HG02642 (cell line): ENCODE measurements around the gene ELANE.

ENCODE experiments used
- ATAC-seq: cut with Tn5 transposase; IDR thresholded peaks from one replicate; pipeline ENCODE4 v1.9.1; 2021; ENCODE audit warnings: mild to moderate bottlenecking; ENCODE audit not compliant: unreplicated experiment, poor library complexity

Gene ELANE

DNA sequence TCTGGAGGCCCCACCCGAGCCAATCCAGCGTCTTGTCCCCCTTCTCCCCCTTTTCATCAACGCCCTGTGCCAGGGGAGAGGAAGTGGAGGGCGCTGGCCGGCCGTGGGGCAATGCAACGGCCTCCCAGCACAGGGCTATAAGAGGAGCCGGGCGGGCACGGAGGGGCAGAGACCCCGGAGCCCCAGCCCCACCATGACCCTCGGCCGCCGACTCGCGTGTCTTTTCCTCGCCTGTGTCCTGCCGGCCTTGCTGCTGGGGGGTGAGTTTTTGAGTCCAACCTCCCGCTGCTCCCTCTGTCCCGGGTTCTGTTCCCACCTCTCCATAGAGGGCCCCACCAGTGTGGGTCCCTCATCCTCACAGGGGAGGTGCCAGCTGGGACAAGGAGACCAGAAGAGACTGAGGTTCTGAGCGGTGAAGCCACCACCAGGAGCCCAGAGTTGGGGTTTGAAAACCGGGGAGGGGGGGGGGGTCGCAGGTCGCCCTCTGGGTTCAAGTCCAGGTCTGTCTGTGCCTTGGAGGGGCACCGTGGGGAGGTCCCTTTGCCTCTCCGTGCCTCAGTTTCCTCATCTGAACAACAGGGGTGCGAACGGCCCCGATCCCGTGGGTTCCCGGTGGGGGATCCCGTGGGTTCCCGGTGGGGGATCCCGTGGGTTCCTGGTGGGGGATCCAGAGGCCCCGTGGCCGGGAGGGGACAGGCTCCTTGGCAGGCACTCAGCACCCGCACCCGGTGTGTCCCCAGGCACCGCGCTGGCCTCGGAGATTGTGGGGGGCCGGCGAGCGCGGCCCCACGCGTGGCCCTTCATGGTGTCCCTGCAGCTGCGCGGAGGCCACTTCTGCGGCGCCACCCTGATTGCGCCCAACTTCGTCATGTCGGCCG, at the start of gene ELANE:
Gene ELANE (plus strand): TSS at position 168 of the 878 bp plus-strand sequence. CDS start 26 bp downstream, at position 194.
- ATAC-seq = no peak

DNA sequence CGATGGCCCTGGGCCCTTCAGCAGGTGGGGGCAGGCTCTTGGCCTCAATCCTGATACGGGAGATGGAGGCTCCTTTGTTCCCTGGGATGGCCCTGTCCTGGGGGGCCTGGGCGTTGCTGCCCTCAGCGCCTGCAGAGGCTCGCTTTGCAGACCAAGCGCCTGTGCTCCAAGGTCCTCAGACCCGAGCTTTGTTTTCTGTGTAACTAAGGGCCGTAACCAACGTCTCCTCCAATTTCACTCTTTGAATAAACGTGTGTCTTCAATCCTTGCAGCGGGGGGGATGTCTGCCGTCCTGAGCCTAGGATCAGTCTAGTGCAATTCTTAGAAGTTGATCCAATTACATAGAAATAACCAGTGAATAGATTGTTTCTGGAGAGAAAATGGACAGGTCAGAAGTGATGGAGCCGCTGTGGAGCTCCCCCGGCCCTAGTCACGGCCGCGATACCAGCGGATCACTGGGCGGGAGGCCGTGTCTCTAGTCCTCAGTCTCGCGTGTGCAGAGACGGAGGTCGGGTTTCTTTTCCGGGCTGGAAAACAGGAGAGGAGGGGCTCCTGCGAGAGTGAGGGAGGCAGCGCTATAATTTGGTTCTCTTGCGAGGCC, 49.5 kb upstream of the ELANE start:
- no peak for ATAC-seq

- ATAC-seq = no peak
Measured at GRCh38 chr19:803099-803561, 49.0 kb upstream of the ELANE start.

GRCh38 chr19:803686-804418, 48.3 kb upstream of the ELANE start:
- no peak for ATAC-seq

DNA sequence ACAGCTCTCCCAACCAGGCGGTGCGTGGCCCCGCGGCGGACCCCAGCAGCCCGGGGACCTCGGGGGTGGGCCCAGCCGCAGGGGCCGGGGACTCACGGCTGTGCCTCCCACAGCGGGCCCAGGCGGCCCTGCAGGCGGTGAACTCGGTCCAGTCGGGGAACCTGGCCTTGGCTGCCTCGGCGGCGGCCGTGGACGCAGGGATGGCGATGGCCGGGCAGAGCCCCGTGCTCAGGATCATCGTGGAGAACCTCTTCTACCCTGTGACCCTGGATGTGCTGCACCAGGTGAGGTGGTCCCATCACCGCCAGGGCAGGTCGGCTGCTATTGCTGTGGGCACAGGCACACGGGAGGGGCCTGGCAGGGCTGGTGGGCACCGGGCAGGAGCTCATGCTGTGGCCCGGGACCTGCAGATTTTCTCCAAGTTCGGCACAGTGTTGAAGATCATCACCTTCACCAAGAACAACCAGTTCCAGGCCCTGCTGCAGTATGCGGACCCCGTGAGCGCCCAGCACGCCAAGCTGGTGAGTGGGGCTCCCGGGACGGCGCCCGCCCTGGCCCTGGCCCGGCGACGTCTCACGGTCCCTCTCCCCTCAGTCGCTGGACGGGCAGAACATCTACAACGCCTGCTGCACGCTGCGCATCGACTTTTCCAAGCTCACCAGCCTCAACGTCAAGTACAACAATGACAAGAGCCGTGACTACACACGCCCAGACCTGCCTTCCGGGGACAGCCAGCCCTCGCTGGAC, 47.5 kb upstream of the ELANE start:
- no peak for ATAC-seq

DNA sequence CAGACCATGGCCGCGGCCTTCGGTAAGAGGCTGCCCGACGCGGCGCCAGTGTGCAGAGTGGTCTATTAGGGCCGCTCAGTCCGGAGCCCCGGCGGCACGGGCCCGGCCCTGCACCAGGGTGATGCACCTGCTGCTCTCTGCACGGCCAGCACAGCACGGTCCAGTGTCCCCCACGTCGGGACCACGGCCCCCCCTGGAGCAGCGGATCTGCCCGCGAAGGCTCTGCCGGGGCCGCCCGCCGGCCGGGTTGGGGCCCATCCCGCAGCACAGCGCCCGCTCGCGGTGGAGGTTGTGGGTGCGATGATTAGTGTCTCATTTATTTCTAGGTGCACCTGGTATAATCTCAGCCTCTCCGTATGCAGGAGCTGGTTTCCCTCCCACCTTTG, 46.9 kb upstream of the ELANE start:
- ATAC-seq = no peak

DNA sequence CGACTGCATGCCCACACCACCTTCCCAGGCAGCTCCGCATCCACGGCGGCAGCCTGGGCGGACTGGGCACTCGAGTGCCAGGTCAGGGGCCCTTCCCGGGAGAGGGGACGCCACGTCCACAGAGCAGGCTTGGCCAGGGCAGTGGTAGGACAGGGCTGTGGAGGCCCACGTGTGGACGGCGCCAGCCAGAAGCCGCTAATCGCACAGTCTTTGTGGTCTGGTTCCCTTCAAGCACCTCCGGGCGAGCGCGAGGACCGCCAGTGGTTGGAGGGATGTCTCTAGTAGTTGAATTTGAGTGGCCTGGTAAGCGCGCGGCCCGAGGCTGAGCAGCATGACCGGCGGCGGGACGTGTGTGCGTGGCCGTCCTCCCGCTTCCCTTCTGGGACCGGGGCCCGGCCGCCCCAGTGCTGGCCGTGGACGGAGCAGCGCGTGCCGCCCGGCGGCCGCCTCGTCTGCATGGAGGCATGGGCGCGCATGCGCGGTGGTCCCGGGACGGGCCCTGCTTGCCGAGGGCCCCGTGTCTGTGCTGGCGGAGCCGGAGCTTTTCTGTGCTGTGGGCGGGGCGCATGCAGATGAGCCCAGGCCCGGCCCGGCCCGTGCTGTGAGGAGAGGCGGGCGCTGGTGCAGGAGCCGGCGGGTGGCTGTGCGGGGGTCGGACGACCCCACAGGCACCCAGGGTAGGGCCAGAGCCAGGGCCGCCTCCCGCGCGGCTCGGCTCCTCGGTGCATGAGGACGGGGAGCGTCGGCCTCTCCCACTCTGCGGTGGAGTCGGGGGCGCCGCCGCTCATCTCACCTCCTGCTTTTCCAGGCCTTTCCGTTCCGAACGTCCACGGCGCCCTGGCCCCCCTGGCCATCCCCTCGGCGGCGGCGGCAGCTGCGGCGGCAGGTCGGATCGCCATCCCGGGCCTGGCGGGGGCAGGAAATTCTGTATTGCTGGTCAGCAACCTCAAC, 46.2 kb upstream of the ELANE start:
- ATAC-seq = no peak

DNA sequence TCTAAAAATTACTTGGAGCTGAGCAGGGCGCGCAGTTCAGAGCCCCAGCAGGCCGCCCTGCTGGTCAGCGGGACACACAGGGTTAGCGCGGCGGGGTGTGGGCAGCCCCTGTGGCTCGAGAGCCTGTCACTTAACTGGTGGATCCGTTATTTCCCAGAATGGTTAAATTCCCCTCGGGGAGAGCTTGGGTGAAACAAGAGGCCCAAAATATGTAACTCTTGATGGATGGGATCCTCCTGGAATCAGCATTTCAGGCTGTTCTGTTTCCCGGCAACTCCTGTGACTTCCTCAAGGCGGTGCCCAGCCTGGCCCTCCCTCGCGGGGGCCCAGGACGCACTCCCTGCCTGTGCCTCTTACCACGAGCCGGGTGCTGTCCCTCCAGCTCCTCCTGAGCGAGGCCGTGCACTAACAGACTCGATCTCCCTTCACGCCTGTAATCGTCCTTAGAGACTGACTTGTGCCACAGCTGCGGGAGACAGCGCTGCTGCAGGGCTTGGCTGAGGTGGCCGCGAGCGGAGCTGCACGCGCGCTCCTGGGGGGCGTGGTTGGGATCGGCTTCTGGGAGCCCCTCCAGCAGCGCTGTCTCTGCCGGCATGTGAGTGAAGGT, 45.2 kb upstream of the ELANE start:
- ATAC-seq = no peak

DNA sequence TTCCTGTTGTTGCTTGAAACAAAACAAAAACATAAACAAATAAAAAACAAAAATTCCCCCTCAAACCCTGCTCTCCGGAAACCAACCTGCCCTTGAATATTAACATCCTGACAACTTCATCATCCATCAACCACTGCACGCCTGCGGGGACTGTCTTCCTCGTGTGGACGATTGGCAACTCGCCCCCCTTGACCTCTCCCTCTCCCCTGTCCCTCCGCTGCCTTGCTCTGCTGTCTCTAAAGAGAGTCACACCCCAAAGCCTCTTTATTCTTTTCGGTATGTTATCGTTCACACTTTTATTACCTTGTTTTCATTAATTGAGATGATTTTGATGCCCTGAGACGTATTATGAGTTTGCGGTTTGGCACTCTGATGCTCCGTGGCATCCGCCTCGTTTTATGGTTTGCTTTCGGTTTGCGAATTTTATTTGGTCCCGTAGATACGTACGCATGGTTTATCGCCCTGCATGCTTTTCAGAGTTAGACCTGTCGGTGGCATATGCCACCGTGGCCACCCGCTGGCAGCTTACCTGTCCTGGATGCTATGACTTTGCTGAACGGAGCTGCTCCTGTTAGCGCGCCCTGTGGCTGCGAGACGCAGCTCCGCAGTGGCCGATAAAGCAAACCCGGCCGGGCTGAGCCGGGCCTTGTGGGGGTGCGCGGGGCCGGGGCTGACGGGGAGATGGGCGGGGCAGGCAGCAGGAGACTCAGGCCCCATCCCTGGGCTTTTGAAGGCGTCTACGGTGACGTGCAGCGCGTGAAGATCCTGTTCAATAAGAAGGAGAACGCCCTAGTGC, 44.3 kb upstream of the ELANE start:
- ATAC-seq = no peak

GRCh38 chr19:808423-808775, 43.7 kb upstream of the ELANE start:
- ATAC-seq = no peak

GRCh38 chr19:810077-810855, 41.8 kb upstream of the ELANE start:
- no peak for ATAC-seq

- no peak for ATAC-seq
Measured at GRCh38 chr19:810883-811489, 41.1 kb upstream of the ELANE start.

- ATAC-seq = no peak
Measured at GRCh38 chr19:811506-812048, 40.5 kb upstream of the ELANE start.

DNA sequence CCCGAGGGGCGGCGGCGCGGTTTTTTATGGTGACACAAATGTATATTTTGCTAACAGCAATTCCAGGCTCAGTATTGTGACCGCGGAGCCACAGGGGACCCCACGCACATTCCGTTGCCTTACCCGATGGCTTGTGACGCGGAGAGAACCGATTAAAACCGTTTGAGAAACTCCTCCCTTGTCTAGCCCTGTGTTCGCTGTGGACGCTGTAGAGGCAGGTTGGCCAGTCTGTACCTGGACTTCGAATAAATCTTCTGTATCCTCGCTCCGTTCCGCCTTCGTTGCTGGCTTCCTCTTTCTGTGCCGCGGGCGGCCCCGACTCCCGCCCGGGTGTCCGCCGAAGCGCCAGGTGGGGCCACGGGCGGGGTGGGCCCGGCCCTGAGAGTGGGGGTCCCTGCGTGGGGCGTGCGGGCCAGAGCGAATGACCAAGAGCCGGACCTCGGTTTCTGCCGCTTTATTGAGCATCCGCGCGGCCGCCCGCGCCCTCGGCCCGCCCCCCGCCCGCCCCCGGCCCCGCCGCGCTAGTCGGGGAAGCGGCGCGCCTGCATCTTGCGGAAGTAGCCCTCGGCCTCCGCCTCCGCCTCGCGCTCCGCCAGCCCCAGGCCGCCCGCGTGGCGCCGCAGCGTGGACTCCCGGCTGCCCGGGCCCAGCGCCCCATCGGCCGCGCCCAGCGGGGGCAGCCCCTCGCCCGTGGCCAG, 39.9 kb upstream of the ELANE start:
- no peak for ATAC-seq

DNA sequence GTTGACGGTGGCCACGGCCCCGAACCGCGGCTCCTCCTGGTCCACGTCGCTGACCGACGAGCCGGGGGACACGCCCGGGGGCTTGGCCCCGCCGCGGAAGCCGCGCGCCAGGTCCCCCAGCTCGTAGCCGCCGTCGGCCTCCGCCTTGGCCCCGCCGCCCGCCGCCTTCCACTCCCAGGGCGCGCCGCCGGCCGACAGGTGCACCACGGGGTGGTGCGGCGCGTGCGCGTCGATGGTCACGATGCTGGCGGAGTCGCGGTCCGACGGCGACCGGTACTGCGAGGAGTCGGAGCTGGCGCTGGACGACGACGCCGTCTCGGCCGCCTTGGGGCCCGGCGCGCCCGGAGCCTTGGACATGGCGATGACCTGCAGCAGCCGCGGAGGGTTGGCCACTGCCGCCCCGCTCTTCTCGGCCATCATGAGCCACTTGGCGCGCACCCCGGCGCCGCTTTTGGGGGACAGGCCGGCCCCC, 39.3 kb upstream of the ELANE start:
- ATAC-seq = no peak
